Glutamatergic neuron (in vitro differentiated cells): Measurements from ENCODE around the gene FAP. TPM values are rescaled to one million over a fixed set of nuclear protein-coding genes. Genes with fewer than 3 reads are reported as not detected.

Experiments used
- DNase-seq: peaks from one replicate; pipeline ENCODE4 v3.0.0; 2022
- H3K27ac Mint-ChIP-seq: one replicate; pipeline ENCODE4 v1.8.0; 2020; ENCODE audit warnings: mild to moderate bottlenecking, mixed read lengths, inconsistent platforms; ENCODE audit not compliant: unreplicated experiment
- H3K27me3 Mint-ChIP-seq: one replicate; pipeline ENCODE4 v1.8.0; 2020; ENCODE audit warnings: mild to moderate bottlenecking, moderate library complexity, mixed read lengths, inconsistent platforms; ENCODE audit not compliant: unreplicated experiment
- H3K36me3 Mint-ChIP-seq: one replicate; pipeline ENCODE4 v1.8.0; 2020; ENCODE audit warnings: mild to moderate bottlenecking, mixed read lengths, inconsistent platforms; ENCODE audit not compliant: unreplicated experiment
- H3K4me1 Mint-ChIP-seq: one replicate; pipeline ENCODE4 v1.8.0; 2020; ENCODE audit warnings: mild to moderate bottlenecking, low read depth, mixed read lengths, inconsistent platforms; ENCODE audit not compliant: unreplicated experiment
- H3K4me3 Mint-ChIP-seq: one replicate; pipeline ENCODE4 v1.8.0; 2020; ENCODE audit warnings: mild to moderate bottlenecking, mixed read lengths, inconsistent platforms; ENCODE audit not compliant: unreplicated experiment
- H3K9me3 Mint-ChIP-seq: one replicate; pipeline ENCODE4 v1.8.0; 2020; ENCODE audit warnings: mild to moderate bottlenecking, moderate library complexity, mixed read lengths, inconsistent platforms; ENCODE audit not compliant: unreplicated experiment
- total RNA-seq: library from RNA; stranded (reverse); fragmentation: NEBNext Ultra II Directional; extraction: Animal tissue kit (Norgen Biotek cat#: 25700); gene quantifications from one replicate; pipeline ENCODE4 v1.2.1, GENCODE V29; 2021; ENCODE audit not compliant: unreplicated experiment
- TF ChIP-seq, protein P1 (sequence below): fragments of 200-600 bp; sonication (generic); IDR thresholded peaks from one replicate; pipeline ENCODE4 v1.5.0; 2021; ENCODE audit not compliant: partially characterized antibody, unreplicated experiment

FAP gene
- total RNA-seq, 1 donor from 2014 or later: not detected

DNA sequence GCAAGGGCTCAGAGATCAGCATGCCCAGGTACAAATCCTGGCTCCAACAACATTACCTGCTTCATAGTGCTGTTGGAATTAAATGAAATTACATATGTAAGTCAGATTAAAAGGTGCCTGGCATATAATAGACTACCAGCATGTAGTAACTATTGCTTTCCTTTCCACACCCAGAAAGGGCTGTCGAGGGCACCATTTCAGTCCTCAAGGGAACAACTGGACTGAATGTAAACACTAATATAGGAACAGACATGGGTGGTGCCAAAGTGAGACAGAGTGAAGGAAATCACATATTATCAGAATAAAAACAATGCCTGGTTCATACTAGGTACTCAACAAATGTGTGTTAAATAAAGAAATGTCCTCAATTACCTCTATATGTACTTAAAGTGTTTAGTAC, 43.3 kb downstream of the FAP start:
- Mint-ChIP-seq H3K9me3 (no peaks in the 10 kb centered on the region), H3K4me1 (no peaks in the 10 kb centered on the region), H3K4me3 (no peak overlapping the region), H3K27me3 (no peaks in the 10 kb centered on the region), H3K36me3 (no peaks in the 10 kb centered on the region), H3K27ac (no peak overlapping the region)
- DNase-seq: no peak
- TF ChIP-seq, protein P1, sequence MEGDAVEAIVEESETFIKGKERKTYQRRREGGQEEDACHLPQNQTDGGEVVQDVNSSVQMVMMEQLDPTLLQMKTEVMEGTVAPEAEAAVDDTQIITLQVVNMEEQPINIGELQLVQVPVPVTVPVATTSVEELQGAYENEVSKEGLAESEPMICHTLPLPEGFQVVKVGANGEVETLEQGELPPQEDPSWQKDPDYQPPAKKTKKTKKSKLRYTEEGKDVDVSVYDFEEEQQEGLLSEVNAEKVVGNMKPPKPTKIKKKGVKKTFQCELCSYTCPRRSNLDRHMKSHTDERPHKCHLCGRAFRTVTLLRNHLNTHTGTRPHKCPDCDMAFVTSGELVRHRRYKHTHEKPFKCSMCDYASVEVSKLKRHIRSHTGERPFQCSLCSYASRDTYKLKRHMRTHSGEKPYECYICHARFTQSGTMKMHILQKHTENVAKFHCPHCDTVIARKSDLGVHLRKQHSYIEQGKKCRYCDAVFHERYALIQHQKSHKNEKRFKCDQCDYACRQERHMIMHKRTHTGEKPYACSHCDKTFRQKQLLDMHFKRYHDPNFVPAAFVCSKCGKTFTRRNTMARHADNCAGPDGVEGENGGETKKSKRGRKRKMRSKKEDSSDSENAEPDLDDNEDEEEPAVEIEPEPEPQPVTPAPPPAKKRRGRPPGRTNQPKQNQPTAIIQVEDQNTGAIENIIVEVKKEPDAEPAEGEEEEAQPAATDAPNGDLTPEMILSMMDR: no peak

DNA sequence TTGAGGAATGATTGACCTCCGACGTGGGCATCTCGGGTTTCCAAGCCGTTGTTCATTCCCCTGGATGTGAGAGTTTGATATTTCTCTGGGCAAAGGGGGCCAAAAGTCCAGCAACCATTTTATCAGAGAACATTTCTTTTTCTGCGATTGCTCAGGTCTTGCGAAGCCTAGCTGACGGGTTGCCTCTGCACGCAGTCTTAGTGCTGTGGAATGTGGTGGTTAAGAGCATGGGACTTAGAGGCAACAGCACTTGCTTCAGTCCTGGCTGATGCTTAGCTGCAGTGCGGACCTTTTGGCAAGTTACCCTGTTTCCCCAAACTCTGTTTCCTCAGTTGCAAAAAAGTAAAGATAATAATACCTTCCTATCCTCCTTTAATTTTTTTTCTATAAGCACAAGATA, 45.0 kb downstream of the FAP start:
- Mint-ChIP-seq H3K4me3 (no peak overlapping the region), H3K27me3 (no peaks in the 10 kb centered on the region), H3K27ac (no peak overlapping the region), H3K4me1 (peaks cover 9% of the 10 kb centered on the region), H3K36me3 (no peaks in the 10 kb centered on the region), H3K9me3 (no peaks in the 10 kb centered on the region)
- DNase-seq: no peak
- TF ChIP-seq, protein P1: no peak

DNA sequence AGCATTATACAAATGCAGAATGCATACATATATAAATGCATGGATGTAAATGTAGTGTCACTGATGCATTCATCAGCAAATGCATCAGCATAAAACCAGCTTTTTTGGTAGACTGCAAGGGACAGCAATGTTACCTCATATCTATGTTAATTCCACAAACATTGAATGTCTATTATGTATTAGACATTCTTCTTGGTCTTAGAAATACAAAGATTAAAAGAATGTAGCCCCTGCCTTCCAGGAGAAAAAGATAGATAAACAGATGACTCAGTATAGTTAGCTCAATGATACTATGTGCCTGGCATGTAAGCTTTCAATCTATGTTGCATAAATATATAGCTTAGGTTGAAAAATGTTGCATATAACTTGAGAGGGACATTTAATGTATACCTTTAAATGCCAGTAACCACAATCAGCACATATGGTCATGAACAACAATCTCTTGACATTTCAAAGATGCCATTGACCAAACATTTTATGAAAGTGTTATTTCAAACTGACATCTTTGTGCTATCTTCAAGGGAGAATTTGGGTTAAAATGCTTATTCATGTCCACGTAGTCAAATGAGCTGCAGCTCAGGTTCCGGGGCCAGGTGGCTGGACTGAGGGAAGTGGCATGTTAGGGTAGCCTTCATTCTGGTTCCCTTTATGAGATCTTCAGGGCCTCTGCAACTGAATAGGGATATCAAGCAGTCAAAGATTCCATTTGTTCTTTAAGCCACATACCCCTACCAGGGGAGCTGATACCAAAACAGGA, 46.0 kb downstream of the FAP start:
- Mint-ChIP-seq H3K9me3 (no peaks in the 10 kb centered on the region), H3K36me3 (no peaks in the 10 kb centered on the region), H3K4me3 (no peak overlapping the region), H3K4me1 (peaks cover 9% of the 10 kb centered on the region), H3K27ac (no peak overlapping the region), H3K27me3 (no peaks in the 10 kb centered on the region)
- TF ChIP-seq, protein P1: no peak
- no peak for DNase-seq

DNA sequence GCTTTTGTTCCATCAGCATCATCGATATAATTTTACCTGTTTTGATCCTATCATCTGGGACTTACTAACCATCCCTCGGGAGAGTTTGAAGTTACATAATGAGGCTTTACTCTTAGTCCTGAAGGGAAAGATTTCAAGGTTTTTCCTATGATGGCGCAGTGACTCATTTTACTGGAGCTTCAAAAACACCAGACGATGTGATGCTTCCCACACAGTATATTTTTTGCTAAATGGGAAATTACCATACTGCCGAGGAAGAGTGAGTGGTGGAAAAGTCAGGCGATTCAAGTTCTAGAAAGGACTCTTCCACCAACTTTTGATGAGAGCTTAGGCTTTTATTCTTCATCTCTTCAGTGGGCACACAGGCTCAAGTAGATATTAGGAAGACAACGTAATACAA, 46.6 kb downstream of the FAP start:
- TF ChIP-seq, protein P1: no peak
- H3K4me3 Mint-ChIP-seq: no peak overlapping the region
- no peaks in the 10 kb centered on the region for H3K27me3 Mint-ChIP-seq
- no peaks in the 10 kb centered on the region for H3K36me3 Mint-ChIP-seq
- H3K27ac Mint-ChIP-seq: no peak overlapping the region
- no peaks in the 10 kb centered on the region for H3K9me3 Mint-ChIP-seq
- DNase-seq: no peak
- H3K4me1 Mint-ChIP-seq: peaks cover 9% of the 10 kb centered on the region

DNA sequence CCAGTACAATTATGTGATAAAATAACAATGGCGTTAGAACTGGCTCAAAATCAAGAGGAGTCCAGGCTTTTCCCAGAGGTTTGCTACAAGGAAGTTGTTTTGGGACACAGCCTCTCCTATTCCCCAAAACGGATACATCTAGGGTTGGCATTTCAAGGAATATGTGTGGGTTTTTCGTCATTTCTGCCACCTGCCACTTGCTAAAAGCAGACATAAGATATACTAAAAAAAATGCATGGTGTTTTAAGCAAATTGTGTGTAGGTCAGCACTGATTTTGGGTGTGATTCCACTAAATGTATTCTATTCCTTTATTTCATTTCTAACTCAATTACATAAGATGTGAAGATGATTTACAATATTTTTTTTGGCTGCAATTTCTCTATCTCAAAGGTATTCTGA, 54.8 kb downstream of the FAP start:
- no peaks in the 10 kb centered on the region for H3K36me3 Mint-ChIP-seq
- TF ChIP-seq, protein P1: no peak
- no peaks in the 10 kb centered on the region for H3K9me3 Mint-ChIP-seq

More for the DNA sequence above, 54.8 kb downstream of the FAP start:
- DNase-seq: no peak
- Mint-ChIP-seq H3K27ac (no peak overlapping the region), H3K4me1 (no peaks in the 10 kb centered on the region), H3K4me3 (no peak overlapping the region), H3K27me3 (no peaks in the 10 kb centered on the region)
